GM10248 (cell line): Measurements from ENCODE around the gene LRRC8D.
"Not testable (repeated sequence)": the region's sequence is repeated elsewhere in the genome, so short reads cannot be mapped to it uniquely, and the experiment has no call there.

Experiments
- CTCF ChIA-PET: fragments of 300-600 bp; sonication (Branson Sonifier 250); formaldehyde crosslinking; extraction: SDS; loops from one replicate; lab custom pipeline; 2021; ENCODE audit warnings: antibody characterized with exemption; lab: Yijun Ruan, JAX
- POLR2A ChIA-PET: fragments of 350-650 bp; sonication (Branson Sonifier 250); formaldehyde crosslinking; extraction: SDS; loops from one replicate; lab custom pipeline; 2020; ENCODE audit warnings: antibody characterized with exemption; lab: Yijun Ruan, JAX
- DNase-seq: peaks from one replicate; pipeline ENCODE4 v3.0.0; 2012; ENCODE audit errors: extremely low spot score
- TF ChIP-seq, protein P1 (sequence below): IDR thresholded peaks from 2 replicates; pipeline ENCODE4 v1.5.1; 2012; ENCODE audit warnings: mild to moderate bottlenecking, low read depth; ENCODE audit errors: extremely low read depth, missing control alignments, control extremely low read depth

The LRRC8D gene

GRCh38 chr1:89980605-89981004 is 159.8 kb downstream of the LRRC8D start:
- TF ChIP-seq, protein P1, sequence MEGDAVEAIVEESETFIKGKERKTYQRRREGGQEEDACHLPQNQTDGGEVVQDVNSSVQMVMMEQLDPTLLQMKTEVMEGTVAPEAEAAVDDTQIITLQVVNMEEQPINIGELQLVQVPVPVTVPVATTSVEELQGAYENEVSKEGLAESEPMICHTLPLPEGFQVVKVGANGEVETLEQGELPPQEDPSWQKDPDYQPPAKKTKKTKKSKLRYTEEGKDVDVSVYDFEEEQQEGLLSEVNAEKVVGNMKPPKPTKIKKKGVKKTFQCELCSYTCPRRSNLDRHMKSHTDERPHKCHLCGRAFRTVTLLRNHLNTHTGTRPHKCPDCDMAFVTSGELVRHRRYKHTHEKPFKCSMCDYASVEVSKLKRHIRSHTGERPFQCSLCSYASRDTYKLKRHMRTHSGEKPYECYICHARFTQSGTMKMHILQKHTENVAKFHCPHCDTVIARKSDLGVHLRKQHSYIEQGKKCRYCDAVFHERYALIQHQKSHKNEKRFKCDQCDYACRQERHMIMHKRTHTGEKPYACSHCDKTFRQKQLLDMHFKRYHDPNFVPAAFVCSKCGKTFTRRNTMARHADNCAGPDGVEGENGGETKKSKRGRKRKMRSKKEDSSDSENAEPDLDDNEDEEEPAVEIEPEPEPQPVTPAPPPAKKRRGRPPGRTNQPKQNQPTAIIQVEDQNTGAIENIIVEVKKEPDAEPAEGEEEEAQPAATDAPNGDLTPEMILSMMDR = no peak
- ChIA-PET POLR2A (no interaction called here), CTCF (no interaction called here)
- no peak for DNase-seq

DNA sequence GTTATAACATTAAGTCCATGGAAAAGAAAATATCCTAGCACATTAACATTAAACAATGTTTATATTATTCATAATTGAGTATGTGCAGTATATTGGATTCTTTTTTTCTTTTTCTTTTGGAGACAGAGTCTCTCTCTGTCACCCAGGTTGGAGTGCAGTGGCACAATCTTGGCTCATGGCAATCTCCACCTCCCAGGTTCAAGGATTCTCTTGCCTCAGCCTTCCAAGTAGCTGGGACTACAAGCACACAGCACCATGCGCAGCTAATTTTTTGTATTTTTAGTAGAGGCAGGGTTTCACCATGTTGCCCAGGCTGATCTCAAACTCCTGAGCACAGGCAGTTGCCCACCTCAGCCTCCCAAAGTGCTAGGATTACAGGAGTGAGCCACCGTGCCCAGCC is 162.0 kb downstream of the LRRC8D start:
- POLR2A ChIA-PET, DNase-seq: not testable (repeated sequence)
- CTCF ChIA-PET = interaction anchor here (5.4 kb wide), 1 partner anchor 140 kb away, joined by 23 read pairs; no protein-coding TSS in a partner anchor

DNA sequence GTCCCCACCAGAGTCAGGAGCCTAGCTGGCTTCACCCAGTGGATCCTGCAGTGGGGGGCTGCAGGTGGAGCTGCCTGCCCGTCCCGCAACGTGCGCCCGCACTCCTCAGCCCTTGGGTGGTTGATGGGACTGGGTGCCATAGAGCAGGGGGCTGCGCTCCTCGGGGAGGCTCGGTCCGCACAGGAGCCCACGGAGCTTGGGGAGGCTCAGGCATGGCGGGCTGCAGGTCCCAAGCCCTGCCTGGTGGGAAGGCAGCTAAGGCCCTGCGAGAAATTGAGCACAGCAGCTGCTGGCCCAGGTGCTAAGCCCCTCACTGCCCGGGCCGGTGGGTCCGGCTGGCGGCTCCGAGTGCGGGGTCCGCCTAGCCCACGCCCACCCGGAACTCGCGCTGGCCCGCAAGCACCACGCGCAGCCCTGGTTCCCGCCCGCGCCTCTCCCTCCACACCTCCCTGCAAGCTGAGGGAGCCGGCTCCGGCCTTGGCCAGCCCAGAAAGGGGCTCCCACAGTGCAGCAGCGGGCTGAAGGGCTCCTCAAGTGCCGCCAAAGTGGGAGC is 163.8 kb downstream of the LRRC8D start:
- CTCF ChIA-PET = interaction anchor here (1.0 to 5.4 kb wide), 6 partner anchors 39 to 1181 kb away, joined by 3 to 23 read pairs (median 4); no protein-coding TSS in a partner anchor
- POLR2A ChIA-PET, DNase-seq: not testable (repeated sequence)

DNA sequence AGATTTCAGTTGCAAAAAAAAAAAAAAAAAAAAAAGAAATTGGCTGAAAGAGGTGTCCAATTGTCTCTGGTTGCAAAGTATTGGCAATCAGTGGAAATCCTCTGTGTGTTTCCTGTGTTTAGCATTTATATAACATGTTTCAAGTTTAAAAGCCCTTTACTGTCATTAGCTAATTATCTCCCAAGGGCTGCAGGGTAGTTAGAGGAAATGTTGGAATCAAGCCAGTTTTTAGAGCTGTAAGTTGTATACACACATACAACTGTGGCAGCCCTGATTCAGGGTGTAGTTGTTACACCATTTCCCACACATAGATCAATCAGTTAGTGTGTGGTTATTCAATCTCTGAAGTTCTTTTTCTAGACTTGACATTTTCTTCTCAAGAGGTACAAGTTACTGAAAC is 165.2 kb downstream of the LRRC8D start:
- TF ChIP-seq, protein P1 = no peak
- no peak for DNase-seq
- POLR2A ChIA-PET = no interaction called here
- CTCF ChIA-PET = interaction anchor here (0.9 to 5.4 kb wide), 8 partner anchors 15 to 222 kb away, joined by 4 to 23 read pairs (median 4); partner anchors contain the start of gene LRRC8D
